ENCODE data around the gene CELF4.

The CELF4 gene

GRCh38 chr18:37348729-37349128 is 216.9 kb downstream of the CELF4 start:
- H4K20me1 ChIP-seq, result peaks cover 0 to 3% (median 0%) of the 10 kb centered on the region in 11 experiments; a peak in 1 of 22 replicates
- H3K9ac ChIP-seq, result no peak overlapping the region
- no peak for TF ChIP-seq Cebpa-rat (IDR thresholded peaks at IDR 0.05)
- no peak overlapping the region for H3K4me3 ChIP-seq
- no peak overlapping the region for H3K4me2 ChIP-seq
- peaks cover 0 to 11% (median 2%) of the 10 kb centered on the region in 10 experiments; a peak in 5 of 20 replicates for H3K4me1 ChIP-seq
- H3K27ac ChIP-seq, result no peak overlapping the region
- H3K9me3 ChIP-seq (replicated peaks in 1 of 11), result no peaks in the 10 kb centered on the region
- no peaks in the 10 kb centered on the region for H3K36me3 ChIP-seq
- no peaks in the 10 kb centered on the region for H3K27me3 ChIP-seq

- Histone ChIP-seq H3K9me3 (replicated peaks in 1 of 11) (no peaks in the 10 kb centered on the region), H3K27me3 (no peaks in the 10 kb centered on the region), H4K20me1 (peaks cover 0 to 3% (median 0%) of the 10 kb centered on the region in 11 experiments; a peak in 1 of 22 replicates), H3K4me1 (peaks cover 3 to 30% (median 20%) of the 10 kb centered on the region in 10 experiments; a peak in 18 of 20 replicates), H3K27ac (no peak overlapping the region), H3K9ac (no peak overlapping the region), H3K4me2 (peak overlapping the region in 1 of 11 experiments; percentile 22; a peak in 1 of 22 replicates), H3K4me3 (no peak overlapping the region), H3K36me3 (no peaks in the 10 kb centered on the region)
- no peak for TF ChIP-seq Cebpa-rat (IDR thresholded peaks at IDR 0.05)
These were observed 219.6 kb downstream of the CELF4 start for GRCh38 chr18:37346048-37346447.

- Histone ChIP-seq H3K27ac (no peak overlapping the region), H3K36me3 (no peaks in the 10 kb centered on the region), H4K20me1 (peaks cover 0 to 3% (median 0%) of the 10 kb centered on the region in 11 experiments; a peak in 1 of 22 replicates), H3K4me2 (no peak overlapping the region), H3K9me3 (replicated peaks in 1 of 11) (no peaks in the 10 kb centered on the region), H3K4me3 (no peak overlapping the region), H3K9ac (no peak overlapping the region), H3K27me3 (no peaks in the 10 kb centered on the region), H3K4me1 (peaks cover 6 to 35% (median 27%) of the 10 kb centered on the region in 10 experiments; a peak in 18 of 20 replicates)
- TF ChIP-seq Cebpa-rat (IDR thresholded peaks at IDR 0.05), result no peak
These were observed 222.1 kb downstream of the CELF4 start for GRCh38 chr18:37343542-37343851.

- TF ChIP-seq Cebpa-rat (IDR thresholded peaks at IDR 0.05), result no peak
- Histone ChIP-seq H3K4me1 (peaks cover 6 to 34% (median 27%) of the 10 kb centered on the region in 10 experiments; a peak in 18 of 20 replicates), H3K9me3 (replicated peaks in 1 of 11) (no peaks in the 10 kb centered on the region), H3K27me3 (no peaks in the 10 kb centered on the region), H3K4me3 (no peak overlapping the region), H3K9ac (no peak overlapping the region), H3K4me2 (peak overlapping the region in 10 of 11 experiments; percentile 22 to 63 (median 52); a peak in 19 of 22 replicates), H4K20me1 (peaks cover 0 to 3% (median 0%) of the 10 kb centered on the region in 11 experiments; a peak in 1 of 22 replicates), H3K36me3 (no peaks in the 10 kb centered on the region), H3K27ac (no peak overlapping the region)
These were observed 224.0 kb downstream of the CELF4 start for GRCh38 chr18:37341473-37342086.

GRCh38 chr18:37341016-37341415 is 224.6 kb downstream of the CELF4 start:
- H4K20me1 ChIP-seq, result peaks cover 0 to 3% (median 0%) of the 10 kb centered on the region in 11 experiments; a peak in 1 of 22 replicates
- H3K4me3 ChIP-seq, result no peak overlapping the region
- H3K27me3 ChIP-seq, result no peaks in the 10 kb centered on the region
- no peak overlapping the region for H3K27ac ChIP-seq
- no peak overlapping the region for H3K9ac ChIP-seq
- peak overlapping the region in 10 of 11 experiments; percentile 22 to 63 (median 52); a peak in 21 of 22 replicates for H3K4me2 ChIP-seq
- H3K9me3 ChIP-seq (replicated peaks in 1 of 11), result no peaks in the 10 kb centered on the region
- TF ChIP-seq Cebpa-rat (IDR thresholded peaks at IDR 0.05), result no peak
- no peaks in the 10 kb centered on the region for H3K36me3 ChIP-seq
- H3K4me1 ChIP-seq, result peaks cover 6 to 29% (median 24%) of the 10 kb centered on the region in 10 experiments; a peak in 18 of 20 replicates

- no peaks in the 10 kb centered on the region for H3K36me3 ChIP-seq
- no peak overlapping the region for H3K4me3 ChIP-seq
- H3K4me2 ChIP-seq, result no peak overlapping the region
- peaks cover 6 to 26% (median 22%) of the 10 kb centered on the region in 10 experiments; a peak in 18 of 20 replicates for H3K4me1 ChIP-seq
- no peak for TF ChIP-seq Cebpa-rat (IDR thresholded peaks at IDR 0.05)
- H4K20me1 ChIP-seq, result peaks cover 0 to 3% (median 0%) of the 10 kb centered on the region in 11 experiments; a peak in 1 of 22 replicates
- H3K9me3 ChIP-seq (replicated peaks in 1 of 11), result no peaks in the 10 kb centered on the region
- H3K27me3 ChIP-seq, result no peaks in the 10 kb centered on the region
- no peak overlapping the region for H3K9ac ChIP-seq
- H3K27ac ChIP-seq, result no peak overlapping the region
These were observed 225.8 kb downstream of the CELF4 start for GRCh38 chr18:37339701-37340215.

- no peak overlapping the region for H3K27ac ChIP-seq
- H3K9ac ChIP-seq, result no peak overlapping the region
- no peaks in the 10 kb centered on the region for H3K27me3 ChIP-seq
- TF ChIP-seq Cebpa-rat (IDR thresholded peaks at IDR 0.05), result no peak
- peaks cover 6 to 18% (median 13%) of the 10 kb centered on the region in 10 experiments; a peak in 18 of 20 replicates for H3K4me1 ChIP-seq
- H3K4me2 ChIP-seq, result no peak overlapping the region
- H3K4me3 ChIP-seq, result no peak overlapping the region
- no peaks in the 10 kb centered on the region; a peak in 1 of 22 replicates for H4K20me1 ChIP-seq
- no peaks in the 10 kb centered on the region for H3K9me3 ChIP-seq (replicated peaks in 1 of 11)
- H3K36me3 ChIP-seq, result no peaks in the 10 kb centered on the region
These were observed 228.9 kb downstream of the CELF4 start for GRCh38 chr18:37336568-37337285.

GRCh38 chr18:37335409-37335736 is 230.2 kb downstream of the CELF4 start:
- H3K36me3 ChIP-seq, result no peaks in the 10 kb centered on the region
- no peaks in the 10 kb centered on the region for H3K9me3 ChIP-seq (replicated peaks in 1 of 11)
- H3K9ac ChIP-seq, result no peak overlapping the region
- TF ChIP-seq Cebpa-rat (IDR thresholded peaks at IDR 0.05), result no peak
- no peak overlapping the region for H3K27ac ChIP-seq
- no peak overlapping the region for H3K4me3 ChIP-seq
- no peaks in the 10 kb centered on the region for H3K27me3 ChIP-seq
- H3K4me1 ChIP-seq, result peaks cover 0 to 7% (median 0%) of the 10 kb centered on the region in 10 experiments; a peak in 4 of 20 replicates
- H4K20me1 ChIP-seq, result no peaks in the 10 kb centered on the region; a peak in 1 of 22 replicates
- H3K4me2 ChIP-seq, result no peak overlapping the region

GRCh38 chr18:37334631-37335408 is 230.8 kb downstream of the CELF4 start:
- no peak overlapping the region for H3K27ac ChIP-seq
- H3K27me3 ChIP-seq, result no peaks in the 10 kb centered on the region
- no peak overlapping the region for H3K4me2 ChIP-seq
- H3K9me3 ChIP-seq (replicated peaks in 1 of 11), result no peaks in the 10 kb centered on the region
- H3K36me3 ChIP-seq, result no peaks in the 10 kb centered on the region
- H3K4me3 ChIP-seq, result no peak overlapping the region
- no peaks in the 10 kb centered on the region; a peak in 1 of 22 replicates for H4K20me1 ChIP-seq
- no peak for TF ChIP-seq Cebpa-rat (IDR thresholded peaks at IDR 0.05)
- peaks cover 0 to 7% (median 0%) of the 10 kb centered on the region in 10 experiments; a peak in 2 of 20 replicates for H3K4me1 ChIP-seq
- H3K9ac ChIP-seq, result no peak overlapping the region

Data from BLaER1 treated with 17β-estradiol and CSF1 and Interleukin-3, amounts not matched to agents 10 nM and 100 nM (cell line).